Measurements from ENCODE around the gene AKAP1.
A peak's percentile ranks its signal among the peaks of the same experiment; 100 is the strongest.

Gene AKAP1

GRCh38 chr17:57084802-57085447, at the start of gene AKAP1:
TSS of gene AKAP1 (plus strand) at chr17:57085246. CDS start at chr17:57105465, 20,219 bp downstream.
- peak; percentile 99 for DNase-seq (ENCODE audit: low spot score)

- no peak for DNase-seq (ENCODE audit: low spot score)
Measured at GRCh38 chr17:57035971-57036481, 49.0 kb upstream of the AKAP1 start.

GRCh38 chr17:57037411-57037810, 47.6 kb upstream of the AKAP1 start:
- DNase-seq (ENCODE audit: low spot score) = no peak

- DNase-seq (ENCODE audit: low spot score) = no peak
Measured at GRCh38 chr17:57038486-57038885, 46.6 kb upstream of the AKAP1 start.

- DNase-seq (ENCODE audit: low spot score) = no peak
Measured at GRCh38 chr17:57040571-57040970, 44.5 kb upstream of the AKAP1 start.

GRCh38 chr17:57043276-57043675, 41.8 kb upstream of the AKAP1 start:
- no peak for DNase-seq (ENCODE audit: low spot score)

GRCh38 chr17:57044976-57045867, 39.8 kb upstream of the AKAP1 start:
- DNase-seq (ENCODE audit: low spot score) = no peak

- no peak for DNase-seq (ENCODE audit: low spot score)
Measured at GRCh38 chr17:57045868-57046704, 39.0 kb upstream of the AKAP1 start.

GRCh38 chr17:57046749-57047148, 38.3 kb upstream of the AKAP1 start:
- no peak for DNase-seq (ENCODE audit: low spot score)

GRCh38 chr17:57048096-57048495, 37.0 kb upstream of the AKAP1 start:
- DNase-seq (ENCODE audit: low spot score) = no peak

- DNase-seq (ENCODE audit: low spot score) = no peak
Measured at GRCh38 chr17:57050306-57050705, 34.7 kb upstream of the AKAP1 start.

- no peak for DNase-seq (ENCODE audit: low spot score)
Measured at GRCh38 chr17:57051886-57052361, 33.1 kb upstream of the AKAP1 start.

- no peak for DNase-seq (ENCODE audit: low spot score)
Measured at GRCh38 chr17:57062865-57063264, 22.2 kb upstream of the AKAP1 start.

GRCh38 chr17:57067162-57067561, 17.9 kb upstream of the AKAP1 start:
- DNase-seq (ENCODE audit: low spot score) = no peak

GRCh38 chr17:57067781-57068180, 17.3 kb upstream of the AKAP1 start:
- DNase-seq (ENCODE audit: low spot score) = no peak

- no peak for DNase-seq (ENCODE audit: low spot score)
Measured at GRCh38 chr17:57068222-57068658, 16.8 kb upstream of the AKAP1 start.

- no peak for DNase-seq (ENCODE audit: low spot score)
Measured at GRCh38 chr17:57068707-57069106, 16.3 kb upstream of the AKAP1 start.

- DNase-seq (ENCODE audit: low spot score) = no peak
Measured at GRCh38 chr17:57071991-57072944, 12.8 kb upstream of the AKAP1 start.

GRCh38 chr17:57073626-57074025, 11.4 kb upstream of the AKAP1 start:
- no peak for DNase-seq (ENCODE audit: low spot score)

- no peak for DNase-seq (ENCODE audit: low spot score)
Measured at GRCh38 chr17:57075193-57075592, 9.9 kb upstream of the AKAP1 start.

GRCh38 chr17:57075785-57076184, 9.3 kb upstream of the AKAP1 start:
- DNase-seq (ENCODE audit: low spot score) = no peak

Measured in COLO829 (cell line).